HEK293T (cell line): Measurements from ENCODE around the gene RGL1.

Experiments used
- CTCF ChIA-PET: fragments of 350-600 bp; formaldehyde crosslinking; extraction: SDS; loops from one replicate; lab custom pipeline; 2021; ENCODE audit warnings: antibody characterized with exemption, inconsistent platforms; lab: Yijun Ruan, JAX
- POLR2A ChIA-PET: fragments of 350-600 bp; formaldehyde crosslinking; extraction: SDS; loops from one replicate; lab custom pipeline; 2020; ENCODE audit warnings: antibody characterized with exemption, inconsistent platforms; lab: Yijun Ruan, JAX
- DNase-seq: peaks from one replicate; pipeline ENCODE4 v3.0.0; 2012; ENCODE audit warnings: mixed read lengths; ENCODE audit errors: extremely low spot score
- ARNT ChIP-seq: fragments of 450-650 bp; IDR thresholded peaks from 2 replicates; pipeline ENCODE4 v1.6.1; 2017; ENCODE audit warnings: mild to moderate bottlenecking
- BHLHE40 ChIP-seq: fragments of 450-650 bp; IDR thresholded peaks from 2 replicates; pipeline ENCODE4 v1.6.1; 2016; ENCODE audit warnings: mild to moderate bottlenecking, moderate library complexity, borderline replicate concordance
- CTBP1 ChIP-seq: fragments of 450-650 bp; IDR thresholded peaks from 2 replicates; pipeline ENCODE4 v1.6.1; 2016; ENCODE audit warnings: borderline replicate concordance
- ELF4 ChIP-seq: fragments of 450-650 bp; IDR thresholded peaks from 2 replicates; pipeline ENCODE4 v1.6.1; 2017; ENCODE audit warnings: antibody characterized with exemption
- FOXA1 ChIP-seq: fragments of 450-650 bp; IDR thresholded peaks from 2 replicates; pipeline ENCODE4 v1.6.1; 2016; ENCODE audit warnings: mild to moderate bottlenecking
- FOXK2 ChIP-seq: fragments of 450-650 bp; IDR thresholded peaks from 2 replicates; pipeline ENCODE4 v1.6.1; 2016; ENCODE audit warnings: mild to moderate bottlenecking
- FOXM1 ChIP-seq: fragments of 450-650 bp; IDR thresholded peaks from 2 replicates; pipeline ENCODE4 v1.6.1; 2017; ENCODE audit warnings: mild to moderate bottlenecking, borderline replicate concordance
- HDGF ChIP-seq: fragments of 450-650 bp; IDR thresholded peaks from 2 replicates; pipeline ENCODE4 v1.6.1; 2017; ENCODE audit warnings: antibody characterized with exemption, borderline replicate concordance
- L3MBTL2 ChIP-seq: fragments of 450-650 bp; conservative IDR thresholded peaks from 2 replicates; pipeline ENCODE4 v1.6.1; 2016; ENCODE audit warnings: mild to moderate bottlenecking
- LEF1 ChIP-seq: fragments of 450-650 bp; IDR thresholded peaks from 2 replicates; pipeline ENCODE4 v1.6.1; 2017; ENCODE audit warnings: mild to moderate bottlenecking, borderline replicate concordance
- NFRKB ChIP-seq: fragments of 450-650 bp; IDR thresholded peaks from 2 replicates; pipeline ENCODE4 v1.6.1; 2016; ENCODE audit warnings: mild to moderate bottlenecking, moderate library complexity
- SP1 ChIP-seq: fragments of 450-650 bp; IDR thresholded peaks from 2 replicates; pipeline ENCODE4 v1.6.1; 2017
- SUZ12 ChIP-seq: fragments of 450-650 bp; IDR thresholded peaks from 2 replicates; pipeline ENCODE4 v1.6.1; 2016; ENCODE audit warnings: mild to moderate bottlenecking
- TARDBP ChIP-seq: fragments of 450-650 bp; IDR thresholded peaks from 2 replicates; pipeline ENCODE4 v1.6.1; 2016
- ZNF384 ChIP-seq: fragments of 450-650 bp; IDR thresholded peaks from 2 replicates; pipeline ENCODE4 v1.6.1; 2016
- TF ChIP-seq, protein P1 (sequence below): fragments of 450-650 bp; IDR thresholded peaks from 2 replicates; pipeline ENCODE4 v1.6.1; 2016

Gene RGL1

GRCh38 chr1:183776731-183777130 is 28.2 kb upstream of the RGL1 start:
- POLR2A ChIA-PET, result no interaction called here
- no peak for TF ChIP-seq SUZ12
- TF ChIP-seq ELF4, result no peak
- no peak for TF ChIP-seq FOXA1
- no peak for TF ChIP-seq ARNT
- TF ChIP-seq SP1, result no peak
- no peak for TF ChIP-seq NFRKB
- TF ChIP-seq TARDBP, result no peak
- no peak for TF ChIP-seq FOXM1
- no peak for TF ChIP-seq L3MBTL2
- TF ChIP-seq LEF1, result no peak
- no peak for TF ChIP-seq ZNF384
- TF ChIP-seq, protein P1, sequence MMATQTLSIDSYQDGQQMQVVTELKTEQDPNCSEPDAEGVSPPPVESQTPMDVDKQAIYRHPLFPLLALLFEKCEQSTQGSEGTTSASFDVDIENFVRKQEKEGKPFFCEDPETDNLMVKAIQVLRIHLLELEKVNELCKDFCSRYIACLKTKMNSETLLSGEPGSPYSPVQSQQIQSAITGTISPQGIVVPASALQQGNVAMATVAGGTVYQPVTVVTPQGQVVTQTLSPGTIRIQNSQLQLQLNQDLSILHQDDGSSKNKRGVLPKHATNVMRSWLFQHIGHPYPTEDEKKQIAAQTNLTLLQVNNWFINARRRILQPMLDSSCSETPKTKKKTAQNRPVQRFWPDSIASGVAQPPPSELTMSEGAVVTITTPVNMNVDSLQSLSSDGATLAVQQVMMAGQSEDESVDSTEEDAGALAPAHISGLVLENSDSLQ, result no peak
- TF ChIP-seq FOXK2, result no peak
- TF ChIP-seq BHLHE40, result no peak
- no peak for TF ChIP-seq CTBP1
- TF ChIP-seq HDGF, result no peak
- CTCF ChIA-PET, result no interaction called here
- no peak for DNase-seq

DNA sequence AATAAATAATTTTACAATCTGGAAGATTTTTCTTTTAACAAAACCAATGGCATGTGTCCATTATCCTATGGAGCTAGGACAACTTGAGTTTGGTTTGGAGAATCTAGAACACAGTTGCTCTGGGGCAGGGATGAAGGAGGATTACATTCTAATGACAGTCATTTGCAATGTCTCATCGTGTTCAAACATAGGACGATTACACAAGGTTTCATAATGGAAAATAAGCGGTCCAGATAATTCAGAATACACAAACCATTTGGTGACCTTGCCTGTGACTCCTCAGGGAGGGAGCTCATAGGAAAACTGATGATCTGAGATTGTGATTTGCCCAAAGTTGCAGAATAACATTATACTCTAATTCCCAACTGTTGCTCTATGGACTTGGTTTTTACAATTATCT is 27.6 kb upstream of the RGL1 start:
- POLR2A ChIA-PET, result no interaction called here
- CTCF ChIA-PET, result no interaction called here
- no peak for DNase-seq
- TF ChIP-seq ELF4, result no peak
- TF ChIP-seq L3MBTL2, result no peak
- TF ChIP-seq FOXM1, result no peak
- no peak for TF ChIP-seq LEF1
- no peak for TF ChIP-seq NFRKB
- TF ChIP-seq BHLHE40, result no peak
- TF ChIP-seq HDGF, result no peak
- TF ChIP-seq FOXK2, result no peak
- no peak for TF ChIP-seq ZNF384
- no peak for TF ChIP-seq SP1
- no peak for TF ChIP-seq FOXA1
- TF ChIP-seq, protein P1, result no peak
- no peak for TF ChIP-seq ARNT

GRCh38 chr1:183778045-183778444 is 26.9 kb upstream of the RGL1 start:
- no peak for DNase-seq
- TF ChIP-seq SUZ12, result no peak
- no peak for TF ChIP-seq ELF4
- no peak for TF ChIP-seq TARDBP
- TF ChIP-seq L3MBTL2, result no peak
- no peak for TF ChIP-seq SP1
- no peak for TF ChIP-seq ZNF384
- no peak for TF ChIP-seq HDGF
- TF ChIP-seq NFRKB, result no peak
- no peak for TF ChIP-seq FOXM1
- TF ChIP-seq, protein P1, result no peak
- TF ChIP-seq CTBP1, result no peak
- no peak for TF ChIP-seq FOXA1
- TF ChIP-seq BHLHE40, result no peak
- no peak for TF ChIP-seq FOXK2
- no peak for TF ChIP-seq LEF1
- TF ChIP-seq ARNT, result no peak
- CTCF ChIA-PET, result no interaction called here
- POLR2A ChIA-PET, result no interaction called here

- CTCF ChIA-PET, result no interaction called here
- DNase-seq, result no peak
- POLR2A ChIA-PET, result no interaction called here
- TF ChIP-seq BHLHE40 (no peak), LEF1 (no peak), HDGF (no peak), SUZ12 (no peak), ARNT (no peak), FOXK2 (no peak), SP1 (no peak), CTBP1 (no peak), ELF4 (no peak)
- TF ChIP-seq, protein P1, result no peak
Measured at GRCh38 chr1:183778568-183779433, 26.1 kb upstream of the RGL1 start.

GRCh38 chr1:183780159-183780558 is 24.8 kb upstream of the RGL1 start:
- ChIA-PET POLR2A (no interaction called here), CTCF (no interaction called here)
- TF ChIP-seq SUZ12 (no peak), ZNF384 (no peak), TARDBP (no peak), ELF4 (no peak), HDGF (no peak), FOXK2 (no peak), ARNT (no peak), SP1 (no peak), FOXM1 (no peak), L3MBTL2 (no peak), FOXA1 (no peak), NFRKB (no peak), BHLHE40 (no peak), CTBP1 (no peak), LEF1 (no peak)
- TF ChIP-seq, protein P1, result no peak
- no peak for DNase-seq
